Cortex of kidney (tissue), 1 donor: ENCODE results near the gene HLA-DQA1.
"Not testable (repeated sequence)": the region's sequence is repeated elsewhere in the genome, so short reads cannot be mapped to it uniquely, and the experiment has no call there.

Source experiments
- DNase-seq: peaks from one replicate; lab custom pipeline; 2025; lab: John Stamatoyannopoulos, UW

HLA-DQA1 gene

DNA sequence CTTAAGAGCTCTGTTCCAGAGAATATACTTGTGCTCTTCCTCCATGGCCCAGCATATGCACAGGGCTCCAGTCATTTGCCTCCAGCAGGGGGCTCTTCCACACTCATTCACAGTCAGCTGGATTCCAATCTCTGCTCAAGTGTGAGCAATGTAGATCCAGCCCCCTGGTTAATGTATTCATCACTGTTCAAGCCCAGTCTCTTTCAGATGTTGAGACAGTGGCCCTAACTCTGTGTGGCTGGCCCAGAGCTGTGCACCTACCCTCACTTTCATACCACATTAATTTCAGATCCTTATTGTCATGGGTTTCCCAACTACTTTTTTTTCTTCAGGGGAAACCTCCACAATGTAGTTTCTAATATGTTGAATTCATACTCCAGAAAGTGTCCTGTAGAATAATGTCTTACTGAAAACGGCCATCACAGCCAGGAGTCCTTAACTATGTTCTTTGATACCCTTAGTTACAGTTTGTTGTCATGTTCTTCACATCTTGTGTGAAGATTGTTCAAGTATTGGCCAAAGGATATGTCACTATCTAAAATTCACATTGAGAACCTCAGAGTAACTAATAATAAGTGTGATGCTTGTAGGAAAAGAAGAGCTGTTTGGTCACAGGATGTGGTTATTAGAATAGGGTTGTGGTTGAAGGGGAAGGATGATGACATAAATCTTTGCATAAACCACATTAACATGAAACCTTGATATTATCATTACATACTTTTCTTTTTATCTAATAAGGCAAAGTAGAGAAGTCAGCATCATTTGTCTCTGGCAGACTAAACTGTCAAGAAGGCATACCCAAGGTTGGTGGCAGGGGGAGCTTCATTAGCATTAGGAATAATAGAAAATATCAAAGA, 14.4 kb upstream of the HLA-DQA1 start:
- DNase-seq, result no peak

DNA sequence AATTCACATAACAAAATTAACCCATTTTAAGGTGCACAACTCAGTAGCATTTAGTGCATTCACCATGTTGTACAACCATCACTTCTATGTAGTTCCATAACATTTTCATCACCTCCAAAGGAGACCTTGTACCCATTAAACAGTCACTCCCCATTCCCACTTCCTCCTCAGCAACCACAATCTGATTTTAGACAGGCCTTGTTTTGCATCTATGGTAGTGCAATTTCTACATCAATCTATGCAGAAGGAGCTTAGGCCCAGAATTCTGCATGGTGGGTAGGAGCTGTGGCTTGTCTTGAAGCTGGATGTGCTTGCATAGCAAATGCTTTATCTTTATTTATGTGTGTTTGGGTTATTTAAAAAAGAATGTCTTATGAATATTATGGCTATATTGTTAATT, 13.5 kb upstream of the HLA-DQA1 start:
- no peak for DNase-seq

DNA sequence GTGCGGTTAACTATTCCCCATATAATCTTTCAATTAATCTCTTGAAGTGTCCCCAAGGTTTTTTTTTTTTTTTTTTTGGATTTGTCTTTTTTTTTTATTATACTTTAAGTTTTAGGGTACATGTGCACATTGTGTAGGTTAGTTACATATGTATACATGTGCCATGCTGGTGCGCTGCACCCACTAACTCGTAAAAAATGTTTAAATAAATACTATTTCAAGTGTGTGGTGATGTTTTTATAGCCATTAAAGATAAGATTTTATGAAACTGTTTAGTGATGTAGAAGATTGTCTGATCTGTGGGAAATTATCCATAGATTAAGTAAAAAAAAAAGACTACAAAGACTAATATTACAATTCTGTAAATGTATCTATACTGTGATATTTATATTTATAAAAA, 12.6 kb upstream of the HLA-DQA1 start:
- DNase-seq, result no peak

DNA sequence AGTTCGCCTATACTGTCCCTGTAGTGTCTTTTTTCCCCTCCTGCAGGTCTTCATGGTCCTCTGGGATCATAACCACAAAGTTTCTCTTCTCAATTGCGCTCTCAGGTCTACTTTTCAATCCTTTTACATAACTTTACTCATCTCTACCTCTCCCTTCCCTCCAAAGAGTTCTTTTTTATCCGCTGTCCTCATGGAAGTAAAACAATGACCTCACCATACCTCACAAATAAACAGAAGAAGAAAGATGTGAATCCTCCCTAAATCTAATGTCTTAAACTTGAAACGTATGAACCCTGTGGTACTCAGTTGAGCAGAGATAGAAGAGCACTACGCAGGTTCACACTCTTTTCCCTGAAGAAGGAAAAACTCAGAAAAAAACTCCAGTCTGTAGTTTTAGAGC, 12.1 kb upstream of the HLA-DQA1 start:
- no peak for DNase-seq

DNA sequence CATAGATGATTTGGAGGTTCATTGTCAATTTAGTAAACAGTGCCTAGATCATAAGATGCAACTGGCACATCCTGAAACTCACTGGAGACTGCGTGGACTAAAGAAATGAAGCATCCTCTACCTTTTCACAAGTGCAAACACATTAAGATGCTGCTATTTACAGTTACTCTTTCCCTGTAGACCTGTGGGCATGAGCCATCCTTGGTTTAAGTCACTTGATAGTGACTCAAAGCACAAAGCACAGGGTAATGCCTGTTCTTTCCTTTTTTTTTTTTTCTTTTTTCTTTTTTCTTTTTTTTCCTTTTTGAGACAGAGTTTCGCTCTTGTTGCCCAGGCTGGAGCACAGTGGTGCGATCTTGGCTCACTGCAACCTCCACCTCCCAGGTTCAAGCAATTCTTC, 10.0 kb upstream of the HLA-DQA1 start:
- DNase-seq, result no peak

DNA sequence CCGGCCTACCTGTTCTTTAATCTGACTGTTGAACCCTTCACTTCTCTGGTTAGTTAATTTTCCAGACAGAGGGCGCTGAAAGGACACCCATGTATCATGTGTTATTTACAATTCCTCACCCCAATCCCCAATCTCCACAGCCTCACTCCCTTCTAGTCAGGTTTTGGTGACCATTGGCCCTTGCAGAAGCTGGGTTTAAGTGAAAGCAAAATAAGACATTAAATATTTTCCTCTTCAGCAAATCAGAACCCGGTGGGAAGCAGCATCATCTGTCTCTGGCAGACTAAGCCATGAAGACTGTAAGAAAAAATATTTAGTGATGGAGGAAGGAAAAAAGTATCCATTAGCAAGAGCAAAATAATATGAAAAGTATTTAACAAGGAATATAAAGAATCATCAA, 9.4 kb upstream of the HLA-DQA1 start:
- DNase-seq, result no peak

DNA sequence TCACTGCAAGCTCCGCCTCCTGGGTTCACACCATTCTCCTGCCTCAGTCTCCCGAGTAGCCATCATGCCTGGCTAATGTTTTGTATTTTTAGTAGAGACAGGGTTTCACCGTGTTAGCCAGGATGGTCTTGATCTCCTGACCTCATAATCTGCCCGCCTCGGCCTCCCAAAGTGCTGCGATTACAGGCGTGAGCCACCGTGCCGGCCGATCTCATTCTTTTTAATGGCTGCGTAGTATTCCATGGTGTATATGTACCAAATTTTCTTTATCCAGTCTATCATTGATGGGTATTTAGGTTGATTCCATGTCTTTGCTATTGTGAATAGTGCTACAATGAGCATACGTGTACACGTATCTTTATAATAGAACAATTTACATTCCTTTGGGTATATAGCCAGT, 7.4 kb upstream of the HLA-DQA1 start:
- DNase-seq, result not testable (repeated sequence)

DNA sequence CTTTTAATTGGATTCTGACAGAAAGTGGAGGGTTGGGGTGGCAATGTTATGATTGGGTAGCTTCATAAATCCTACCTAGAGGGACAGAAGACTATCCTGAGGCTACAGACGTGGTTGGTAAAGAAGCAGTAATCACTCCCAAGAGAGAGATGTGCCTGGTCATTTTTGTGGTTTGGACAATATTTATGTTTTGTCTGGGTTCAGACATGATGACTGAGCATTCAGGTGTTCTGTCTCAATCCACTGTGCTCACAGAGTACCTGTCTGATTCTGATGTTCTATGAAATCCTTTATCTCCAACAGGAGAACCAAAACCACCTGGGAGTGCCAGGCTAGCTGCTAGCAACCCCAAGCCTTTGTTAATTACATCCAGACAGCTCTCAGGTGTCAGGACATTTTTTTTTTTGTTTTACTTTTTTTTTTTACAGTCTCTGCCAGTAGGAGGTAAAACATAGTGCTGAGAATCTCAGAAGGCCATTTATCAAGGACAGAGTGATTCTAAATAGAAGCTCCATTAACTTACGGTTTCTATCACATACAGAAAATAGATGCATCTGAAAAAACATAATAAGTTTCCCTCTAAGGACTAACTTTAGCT, 1.6 kb upstream of the HLA-DQA1 start:
- no peak for DNase-seq

DNA sequence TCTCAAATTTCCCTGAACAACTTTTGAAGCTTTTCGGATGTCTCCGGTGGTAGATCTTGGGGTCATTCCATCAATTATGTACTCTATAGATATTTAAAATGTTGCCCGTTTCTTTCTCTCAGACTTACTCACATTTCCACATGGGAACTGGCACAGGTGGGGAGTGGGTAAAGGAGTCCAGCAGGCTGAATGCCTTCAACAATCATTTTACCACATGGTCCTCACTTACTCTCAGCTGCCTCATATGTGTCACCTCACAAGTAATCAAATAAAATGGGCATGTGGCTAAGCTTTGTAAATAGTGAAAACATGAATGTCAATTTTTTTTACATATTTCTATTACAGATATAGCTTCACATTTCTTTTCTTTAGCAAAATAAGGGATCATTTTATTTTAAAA, 677 bp downstream of the HLA-DQA1 start:
- DNase-seq, result no peak

DNA sequence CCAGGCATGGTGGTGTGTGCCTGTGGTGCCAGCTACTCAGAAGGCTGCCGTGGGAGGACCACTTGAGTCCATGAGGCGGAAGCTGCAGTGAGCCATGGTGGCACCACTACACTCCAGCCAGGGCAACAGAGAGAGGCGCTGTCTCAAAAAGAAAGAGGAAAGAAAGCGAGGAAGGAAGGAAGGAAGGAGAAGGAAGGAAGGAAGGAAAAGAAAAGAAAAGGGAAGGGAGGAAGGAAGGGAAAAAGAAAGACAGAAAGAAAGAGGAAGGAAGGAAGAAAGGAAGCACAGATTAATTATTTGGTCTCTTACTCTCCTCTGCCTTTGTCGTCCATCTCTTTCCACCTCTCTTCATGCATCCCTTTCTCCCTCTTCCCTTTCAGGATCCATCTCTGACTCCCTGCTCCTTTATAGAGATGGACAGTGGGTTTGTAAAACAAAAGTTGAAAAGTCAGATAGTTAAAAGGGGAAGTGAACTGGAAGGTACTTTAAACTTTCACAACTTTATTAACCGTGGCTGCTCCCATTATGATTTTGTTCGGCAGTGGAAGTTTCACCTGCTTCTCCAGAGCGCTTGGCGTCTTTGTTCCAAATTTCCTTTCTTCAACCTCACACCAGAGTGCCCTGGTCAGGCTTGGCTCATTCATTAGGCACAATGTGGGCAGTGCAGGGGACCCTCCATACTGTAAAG, 1.5 kb downstream of the HLA-DQA1 start:
- no peak for DNase-seq

DNA sequence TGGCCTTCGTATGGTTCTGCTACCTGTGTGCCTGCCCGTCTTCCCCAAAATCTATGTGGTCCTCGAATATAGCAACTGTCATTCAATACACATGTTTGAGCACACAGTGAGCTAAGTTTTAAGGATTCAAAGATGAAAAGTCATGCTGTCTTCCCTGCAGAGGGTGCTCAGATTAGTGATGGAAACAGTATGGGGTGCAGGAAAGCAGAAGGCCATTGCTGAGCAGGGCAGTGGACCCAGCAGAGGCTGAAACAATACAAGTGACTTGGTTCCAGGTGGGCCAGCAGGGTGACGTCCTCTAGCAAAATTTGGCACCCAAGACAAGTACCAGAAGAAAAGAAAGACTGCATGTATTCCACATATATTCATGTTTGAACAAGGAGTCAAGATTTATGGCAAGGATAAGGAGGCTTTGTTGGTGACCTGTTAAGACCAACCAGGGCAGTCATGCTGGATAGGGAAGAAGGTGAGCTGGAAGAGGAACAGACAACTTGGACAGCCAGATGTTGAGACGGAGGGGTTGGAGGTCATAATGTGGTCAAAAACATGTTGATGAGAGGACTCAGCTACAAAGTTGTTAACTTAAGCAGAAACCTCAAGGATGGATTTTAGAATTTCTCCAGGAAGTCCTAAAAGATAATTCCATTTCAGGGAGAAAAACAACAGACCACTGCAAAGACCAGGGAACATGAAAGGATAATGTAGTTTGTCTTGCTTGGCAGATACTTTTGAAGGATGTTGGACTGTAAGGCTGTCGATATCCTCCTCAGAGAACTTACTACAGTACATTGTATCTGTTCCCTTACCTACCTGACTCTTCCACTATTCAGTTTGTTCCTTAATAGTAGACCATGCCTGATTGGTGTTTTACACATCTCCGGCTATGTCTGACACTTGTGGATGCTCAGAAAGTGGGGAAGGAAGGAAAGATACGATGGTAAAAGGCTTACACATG, 2.5 kb downstream of the HLA-DQA1 start:
- DNase-seq, result no peak

DNA sequence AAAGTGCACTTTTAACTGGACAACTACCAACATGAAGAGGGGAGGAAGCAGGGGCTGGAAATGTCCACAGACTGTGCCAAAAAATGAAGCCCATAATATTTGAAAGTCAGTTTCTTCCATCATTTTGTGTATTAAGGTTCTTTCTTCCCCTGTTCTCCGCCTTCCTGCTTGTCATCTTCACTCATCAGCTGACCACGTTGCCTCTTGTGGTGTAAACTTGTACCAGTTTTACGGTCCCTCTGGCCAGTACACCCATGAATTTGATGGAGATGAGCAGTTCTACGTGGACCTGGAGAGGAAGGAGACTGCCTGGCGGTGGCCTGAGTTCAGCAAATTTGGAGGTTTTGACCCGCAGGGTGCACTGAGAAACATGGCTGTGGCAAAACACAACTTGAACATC, 3.9 kb downstream of the HLA-DQA1 start:
- DNase-seq, result no peak

DNA sequence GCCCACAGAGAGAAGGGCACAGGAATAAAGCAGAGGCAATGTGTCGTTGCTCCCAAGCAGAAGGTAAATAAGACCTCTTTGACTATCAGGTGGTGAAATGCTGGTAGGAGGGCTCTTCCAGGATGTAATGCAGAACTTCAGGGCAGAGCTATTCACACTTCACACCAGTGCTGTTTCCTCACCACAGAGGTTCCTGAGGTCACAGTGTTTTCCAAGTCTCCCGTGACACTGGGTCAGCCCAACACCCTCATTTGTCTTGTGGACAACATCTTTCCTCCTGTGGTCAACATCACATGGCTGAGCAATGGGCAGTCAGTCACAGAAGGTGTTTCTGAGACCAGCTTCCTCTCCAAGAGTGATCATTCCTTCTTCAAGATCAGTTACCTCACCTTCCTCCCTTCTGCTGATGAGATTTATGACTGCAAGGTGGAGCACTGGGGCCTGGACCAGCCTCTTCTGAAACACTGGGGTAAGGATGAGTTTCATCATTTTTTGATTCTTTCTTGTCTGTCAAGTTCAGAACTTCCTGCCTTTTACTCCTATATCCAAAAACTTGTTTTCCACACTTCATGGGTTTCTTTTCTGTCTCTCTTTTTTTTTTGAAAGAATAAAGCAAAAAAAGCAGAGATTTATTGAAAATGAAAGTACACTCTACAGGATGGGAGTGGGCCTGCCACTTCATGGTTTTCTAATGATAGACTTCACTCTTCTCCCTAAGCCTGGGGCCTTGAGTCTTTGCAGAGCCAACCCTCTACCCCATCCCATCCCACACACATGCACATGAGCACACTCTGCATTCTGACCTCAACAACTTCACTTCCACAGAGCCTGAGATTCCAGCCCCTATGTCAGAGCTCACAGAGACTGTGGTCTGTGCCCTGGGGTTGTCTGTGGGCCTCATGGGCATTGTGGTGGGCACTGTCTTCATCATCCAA, 4.8 kb downstream of the HLA-DQA1 start:
- DNase-seq, result not testable (repeated sequence)

DNA sequence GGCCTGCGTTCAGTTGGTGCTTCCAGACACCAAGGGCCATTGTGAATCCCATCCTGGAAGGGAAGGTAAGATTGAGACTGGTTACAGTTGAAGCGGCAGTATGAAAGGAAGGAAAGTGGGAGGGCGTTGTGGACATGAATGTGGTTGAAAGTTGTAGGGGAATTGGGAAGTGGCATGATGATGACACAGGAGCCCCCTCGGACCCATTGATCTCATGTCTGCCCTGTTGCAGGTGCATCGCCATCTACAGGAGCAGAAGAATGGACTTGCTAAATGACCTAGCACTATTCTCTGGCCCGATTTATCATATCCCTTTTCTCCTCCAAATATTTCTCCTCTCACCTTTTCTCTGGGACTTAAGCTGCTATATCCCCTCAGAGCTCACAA, 5.5 kb downstream of the HLA-DQA1 start:
- no peak for DNase-seq

DNA sequence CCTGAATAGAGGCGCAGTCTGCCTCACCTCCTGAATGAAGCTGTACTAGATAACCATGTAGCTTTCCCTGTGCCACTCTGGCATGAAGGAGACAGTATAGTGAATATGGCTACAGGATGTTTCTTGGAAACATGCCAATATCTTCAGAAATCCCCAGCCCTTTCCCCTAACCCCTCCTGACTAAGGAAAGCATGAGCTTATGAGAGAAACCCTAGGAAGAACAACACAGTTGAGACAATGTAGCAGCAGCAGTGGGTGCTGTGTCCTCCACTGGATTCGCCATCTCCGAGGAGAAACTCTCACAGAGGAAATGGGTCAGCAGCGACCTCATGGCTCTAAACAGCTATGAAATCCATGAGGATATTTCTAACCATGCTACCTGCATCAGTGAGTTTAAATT, 6.7 kb downstream of the HLA-DQA1 start:
- DNase-seq, result no peak

DNA sequence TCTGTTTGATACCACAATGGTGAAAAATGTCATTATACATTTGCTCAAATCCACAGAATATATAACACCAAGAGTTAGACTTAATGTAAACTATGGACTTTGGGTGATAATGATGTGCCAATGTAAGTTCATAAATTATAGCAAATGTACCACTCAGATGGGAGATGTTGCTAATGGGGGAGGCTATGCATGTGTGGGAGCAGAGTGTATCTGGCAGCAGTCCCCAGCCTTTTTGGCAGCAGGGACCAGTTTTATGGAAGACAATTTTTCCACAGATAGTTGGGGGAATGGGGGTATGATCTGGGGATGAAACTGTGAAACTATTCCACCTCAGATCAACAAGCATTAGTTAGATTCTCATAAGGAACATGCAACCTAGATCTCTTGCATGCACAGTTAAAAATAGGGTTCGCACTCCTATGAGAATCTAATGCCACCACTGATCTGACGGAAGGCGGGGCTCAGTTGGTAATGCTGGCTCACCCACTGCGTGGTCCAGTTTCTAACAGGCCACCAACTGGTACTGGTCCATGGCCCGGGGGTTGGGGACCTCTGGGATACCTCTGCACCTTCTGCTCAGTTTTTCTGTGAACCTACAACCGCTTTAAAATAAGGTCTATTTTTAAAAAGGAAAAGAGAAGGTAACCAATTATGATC, 8.0 kb downstream of the HLA-DQA1 start:
- no peak for DNase-seq

DNA sequence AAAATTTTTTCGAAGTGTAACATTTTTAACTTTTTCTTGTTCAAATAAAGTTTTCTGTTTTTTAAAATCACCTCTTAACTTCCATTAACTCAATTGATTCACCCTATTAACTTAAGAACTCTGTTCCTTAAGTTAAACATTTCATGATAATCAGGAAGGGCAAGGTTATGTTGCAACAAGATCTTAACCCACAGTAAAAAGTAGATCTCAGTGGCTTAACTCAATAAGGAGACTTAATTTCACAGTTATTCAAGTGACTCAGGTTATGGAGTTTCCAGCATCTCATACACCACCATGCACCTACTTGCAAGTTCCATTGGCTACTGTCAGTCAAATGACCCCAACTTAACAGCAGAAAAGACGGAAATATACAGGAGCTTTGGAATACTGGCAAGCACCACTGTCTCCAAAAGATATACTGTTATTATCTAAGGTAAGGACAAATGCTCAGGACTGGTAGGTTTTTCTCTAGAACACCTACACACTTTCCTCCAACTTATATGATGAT, 18.1 kb downstream of the HLA-DQA1 start:
- no peak for DNase-seq

DNA sequence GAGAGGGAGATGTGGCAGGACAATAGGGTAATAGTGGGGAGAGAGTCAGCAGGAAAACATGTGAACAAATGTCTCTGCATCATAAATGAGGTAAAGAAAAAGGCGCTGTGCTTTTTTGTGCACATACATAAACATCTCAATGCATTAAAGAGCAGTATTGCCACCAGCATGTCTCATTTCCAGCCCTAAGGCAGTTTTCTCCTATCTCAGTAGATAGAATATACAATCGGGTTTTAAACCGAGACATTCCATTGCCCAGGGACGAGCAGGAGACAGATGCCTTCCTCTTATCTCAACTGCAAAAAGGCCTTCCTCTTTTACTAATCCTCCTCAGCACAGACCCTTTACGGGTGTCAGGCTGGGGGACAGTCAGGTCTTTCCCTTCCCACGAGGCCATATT, 20.1 kb downstream of the HLA-DQA1 start:
- not testable (repeated sequence) for DNase-seq

DNA sequence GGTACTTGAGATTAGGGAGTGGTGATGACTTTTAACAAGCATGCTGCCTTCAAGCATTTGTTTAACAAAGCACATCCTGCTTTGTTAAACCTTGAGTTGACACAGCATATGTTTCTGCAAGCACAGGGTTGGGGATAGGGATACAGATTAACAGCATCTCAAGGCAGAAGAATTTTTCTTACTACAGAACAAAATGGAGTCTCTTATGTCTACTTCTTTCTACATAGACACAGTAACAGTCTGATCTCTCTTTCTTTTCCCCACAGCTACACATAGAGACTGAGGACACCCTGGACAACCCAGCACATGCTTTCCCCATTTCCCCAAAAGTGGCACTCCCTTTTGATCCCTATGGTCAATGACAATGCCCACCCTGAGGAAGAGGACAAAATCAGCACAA, 20.6 kb downstream of the HLA-DQA1 start:
- not testable (repeated sequence) for DNase-seq

DNA sequence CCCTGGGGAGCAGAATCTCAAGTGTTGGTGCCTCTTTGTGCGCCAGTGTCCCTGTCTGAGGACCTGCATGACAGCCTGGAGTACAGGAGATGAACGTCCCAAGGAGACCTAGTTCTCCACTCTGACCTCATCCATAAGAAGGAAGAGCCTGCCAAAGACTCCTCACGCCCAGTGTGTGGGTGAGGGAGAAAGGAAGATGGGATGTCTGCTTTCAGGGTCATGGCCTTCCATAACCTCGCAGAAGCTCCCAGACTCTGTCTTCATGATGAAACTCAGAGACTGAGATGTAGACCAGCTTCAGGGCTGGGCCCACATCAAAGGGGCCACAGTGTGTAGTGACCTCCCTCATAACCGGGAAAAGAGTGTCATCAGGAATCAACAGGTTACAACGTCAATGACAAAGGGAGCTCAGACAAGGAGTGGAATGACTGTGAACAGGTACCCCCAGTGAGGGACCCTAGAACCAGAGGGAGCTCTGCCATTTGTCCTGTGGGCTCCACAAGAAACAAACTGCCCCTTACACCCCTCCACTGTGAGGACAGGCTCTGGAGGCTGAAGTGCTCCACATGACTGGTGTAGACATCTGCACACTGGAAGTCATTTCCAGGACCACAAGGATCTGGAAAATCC, 21.2 kb downstream of the HLA-DQA1 start:
- DNase-seq, result no peak
